ENCODE measurements around the gene GIPR. TPM values are rescaled to one million over a fixed set of nuclear protein-coding genes. Genes with fewer than 3 reads are reported as not detected.
"Not testable (repeated sequence)": the region's sequence is repeated elsewhere in the genome, so short reads cannot be mapped to it uniquely, and the experiment has no call there.

Gene GIPR
- total RNA-seq, 1 donor from 2014 or later: 7.5 TPM

- H3K9me3 ChIP-seq: no peaks in the 10 kb centered on the region
- intact Hi-C loops (cut with DNase I): no loop called here
- peak; percentile 65 for DNase-seq
- peaks cover 30% of the 10 kb centered on the region for H3K4me1 ChIP-seq
- no peak for TF ChIP-seq CTCF (IDR thresholded peaks at IDR 0.05)
- H3K27ac ChIP-seq: peak overlapping the region; percentile 56
- peak overlapping the region; percentile 48 for H3K4me3 ChIP-seq
- no peaks in the 10 kb centered on the region for H3K36me3 ChIP-seq
- peaks cover 24% of the 10 kb centered on the region for H3K27me3 ChIP-seq (ENCODE audit: low read depth)
- peak; percentile 43 to 49 for ATAC-seq
These were observed 8.8 kb downstream of the GIPR start for GRCh38 chr19:45676851-45677263.

- no peak for TF ChIP-seq CTCF (IDR thresholded peaks at IDR 0.05)
- Histone ChIP-seq H3K4me3 (peak overlapping the region; percentile 48), H3K27me3 (ENCODE audit: low read depth) (peaks cover 24% of the 10 kb centered on the region), H3K27ac (peak overlapping the region; percentile 56), H3K9me3 (no peaks in the 10 kb centered on the region), H3K36me3 (no peaks in the 10 kb centered on the region), H3K4me1 (peaks cover 33% of the 10 kb centered on the region)
- intact Hi-C loops (cut with DNase I): no loop called here
- DNase-seq: peak; percentile 96
- peak; percentile 91 to 93 for ATAC-seq
These were observed 9.6 kb downstream of the GIPR start for GRCh38 chr19:45677351-45678230.

DNA sequence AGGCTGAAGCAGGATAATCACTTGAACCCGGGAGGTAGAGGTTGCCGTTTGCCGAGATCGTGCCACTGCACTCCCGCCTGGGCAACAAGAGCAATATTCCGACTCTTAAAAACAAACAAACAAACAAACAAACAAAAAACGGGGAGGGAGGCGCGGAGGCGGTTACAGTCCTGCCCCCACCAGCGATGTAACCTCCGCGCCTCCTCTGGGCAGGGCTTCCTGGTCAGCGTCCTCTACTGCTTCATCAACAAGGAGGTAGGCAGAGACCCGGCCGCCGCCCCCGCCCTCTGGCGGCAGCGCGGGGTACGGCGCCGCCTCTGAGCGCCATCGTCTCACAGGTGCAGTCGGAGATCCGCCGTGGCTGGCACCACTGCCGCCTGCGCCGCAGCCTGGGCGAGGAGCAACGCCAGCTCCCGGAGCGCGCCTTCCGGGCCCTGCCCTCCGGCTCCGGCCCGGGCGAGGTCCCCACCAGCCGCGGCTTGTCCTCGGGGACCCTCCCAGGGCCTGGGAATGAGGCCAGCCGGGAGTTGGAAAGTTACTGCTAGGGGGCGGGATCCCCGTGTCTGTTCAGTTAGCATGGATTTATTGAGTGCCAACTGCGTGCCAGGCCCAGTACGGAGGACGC is 13.5 kb downstream of the GIPR start:
- Histone ChIP-seq H3K27me3 (ENCODE audit: low read depth) (peaks cover 22% of the 10 kb centered on the region), H3K4me1 (peaks cover 31% of the 10 kb centered on the region), H3K4me3 (peak overlapping the region; percentile 45), H3K27ac (peak overlapping the region; percentile 67), H3K9me3 (no peaks in the 10 kb centered on the region), H3K36me3 (peaks cover 21% of the 10 kb centered on the region)
- peak; percentile 87 to 89 for ATAC-seq
- peak; percentile 92 for DNase-seq
- peak; percentile 98 for TF ChIP-seq CTCF (IDR thresholded peaks at IDR 0.05)
- intact Hi-C loops (cut with DNase I): no loop called here

GRCh38 chr19:45682117-45682516 is 14.1 kb downstream of the GIPR start:
- Histone ChIP-seq H3K4me3 (no peak overlapping the region), H3K4me1 (peaks cover 25% of the 10 kb centered on the region), H3K27me3 (ENCODE audit: low read depth) (peaks cover 16% of the 10 kb centered on the region), H3K9me3 (no peaks in the 10 kb centered on the region), H3K36me3 (peaks cover 28% of the 10 kb centered on the region), H3K27ac (peak overlapping the region; percentile 67)
- TF ChIP-seq CTCF (IDR thresholded peaks at IDR 0.05): no peak
- DNase-seq (no peak), ATAC-seq (no peak)
- intact Hi-C loops (cut with DNase I): no loop called here

GRCh38 chr19:45682908-45683307 is 14.9 kb downstream of the GIPR start:
- H3K27me3 ChIP-seq (ENCODE audit: low read depth): peaks cover 10% of the 10 kb centered on the region
- DNase-seq (no peak), ATAC-seq (no peak)
- peaks cover 17% of the 10 kb centered on the region for H3K4me1 ChIP-seq
- H3K4me3 ChIP-seq: no peak overlapping the region
- no peak overlapping the region for H3K27ac ChIP-seq
- peaks cover 36% of the 10 kb centered on the region for H3K36me3 ChIP-seq
- TF ChIP-seq CTCF (IDR thresholded peaks at IDR 0.05): no peak
- no peaks in the 10 kb centered on the region for H3K9me3 ChIP-seq
- intact Hi-C loops (cut with DNase I): no loop called here

GRCh38 chr19:45685045-45685444 is 17.0 kb downstream of the GIPR start:
- H3K27ac ChIP-seq; ATAC-seq; H3K4me3 ChIP-seq; H3K9me3 ChIP-seq; H3K27me3 ChIP-seq (ENCODE audit: low read depth); DNase-seq; intact Hi-C loops (cut with DNase I): not testable (repeated sequence)
- peaks cover 44% of the 10 kb centered on the region for H3K36me3 ChIP-seq
- peaks cover 13% of the 10 kb centered on the region for H3K4me1 ChIP-seq

Measured in lower lobe of right lung (tissue), 2 donors.